Measurements from ENCODE around the gene RPL13A.

The RPL13A gene

GRCh38 chr19:49486232-49486631 lies 1.2 kb upstream of the RPL13A start:
- DNase-seq (ENCODE audit: low spot score) = no peak

GRCh38 chr19:49486710-49487276 lies 615 bp upstream of the RPL13A start:
- no peak for DNase-seq (ENCODE audit: low spot score)

- no peak for DNase-seq (ENCODE audit: low spot score)
Measured at GRCh38 chr19:49488046-49488862, 846 bp downstream of the RPL13A start.

- DNase-seq (ENCODE audit: low spot score) = no peak
Measured at GRCh38 chr19:49488863-49489537, 1.6 kb downstream of the RPL13A start.

- no peak for DNase-seq (ENCODE audit: low spot score)
Measured at GRCh38 chr19:49489601-49490167, 2.3 kb downstream of the RPL13A start.

- DNase-seq (ENCODE audit: low spot score) = no peak
Measured at GRCh38 chr19:49490287-49491029, 3.0 kb downstream of the RPL13A start.

GRCh38 chr19:49491030-49491803 lies 3.8 kb downstream of the RPL13A start:
- DNase-seq (ENCODE audit: low spot score) = no peak

- no peak for DNase-seq (ENCODE audit: low spot score)
Measured at GRCh38 chr19:49491804-49492572, 4.6 kb downstream of the RPL13A start.

GRCh38 chr19:49492573-49493405 lies 5.4 kb downstream of the RPL13A start:
- no peak for DNase-seq (ENCODE audit: low spot score)

- DNase-seq (ENCODE audit: low spot score) = no peak
Measured at GRCh38 chr19:49496574-49497008, 9.2 kb downstream of the RPL13A start.

GRCh38 chr19:49497047-49497788 lies 9.8 kb downstream of the RPL13A start:
- peak; percentile 61 for DNase-seq (ENCODE audit: low spot score)

- no peak for DNase-seq (ENCODE audit: low spot score)
Measured at GRCh38 chr19:49497789-49498103, 10.3 kb downstream of the RPL13A start.

- no peak for DNase-seq (ENCODE audit: low spot score)
Measured at GRCh38 chr19:49498475-49498874, 11.1 kb downstream of the RPL13A start.

GRCh38 chr19:49499030-49499670 lies 11.7 kb downstream of the RPL13A start:
- DNase-seq (ENCODE audit: low spot score) = no peak

GRCh38 chr19:49502866-49503581 lies 15.6 kb downstream of the RPL13A start:
- DNase-seq (ENCODE audit: low spot score) = peak; percentile 51

GRCh38 chr19:49503582-49503962 lies 16.2 kb downstream of the RPL13A start:
- DNase-seq (ENCODE audit: low spot score) = no peak

- peak; percentile 54 for DNase-seq (ENCODE audit: low spot score)
Measured at GRCh38 chr19:49506575-49507105, 19.2 kb downstream of the RPL13A start.

Data from Ammon's horn (tissue), 1 donor.